Lung (tissue), 12 donors: ENCODE measurements around the gene MED13. TPM values are rescaled to one million over a fixed set of nuclear protein-coding genes. Genes with fewer than 3 reads are reported as not detected.
"Not testable (repeated sequence)": the region's sequence is repeated elsewhere in the genome, so short reads cannot be mapped to it uniquely, and the experiment has no call there.

ENCODE experiments used
- ATAC-seq: fragments of 200-7000 bp; cut with Tn5 transposase; one replicate; pipeline ENCODE4 v1.9.1; 2020; ENCODE audit warnings: moderate number of reproducible peaks; ENCODE audit not compliant: insufficient read depth, low FRiP score
- DNase-seq, 3 donors: peaks; one replicate each; pipeline ENCODE4 v3.0.0-alpha.2; 2013 to 2017
- H3K27ac ChIP-seq, 2 donors: one replicate each; pipeline ENCODE4 v1.5.1; 2013; ENCODE audit warnings: mild to moderate bottlenecking in 2 of 2, moderate library complexity in 2 of 2, control low read depth in 1 of 2, inconsistent platforms in 1 of 2, low read depth in 1 of 2, low read length in 1 of 2
- H3K27me3 ChIP-seq, 3 donors: one replicate each; pipeline ENCODE4 v1.5.1; 2013; ENCODE audit warnings: low read length in 2 of 3; ENCODE audit not compliant: control insufficient read depth in 3 of 3, insufficient read depth in 3 of 3
- H3K36me3 ChIP-seq, 4 donors: one replicate each; pipeline ENCODE4 v1.5.1; 2013; ENCODE audit warnings: low read length in 4 of 4, mild to moderate bottlenecking in 1 of 4, moderate library complexity in 1 of 4; ENCODE audit not compliant: control insufficient read depth in 4 of 4, insufficient read depth in 4 of 4
- H3K4me1 ChIP-seq, 5 donors: one replicate each; pipeline ENCODE4 v1.5.1; 2013; ENCODE audit warnings: low read length in 5 of 5, mild to moderate bottlenecking in 2 of 5, moderate library complexity in 1 of 5; ENCODE audit not compliant: control insufficient read depth in 5 of 5, insufficient read depth in 5 of 5
- H3K4me3 ChIP-seq: one replicate; pipeline ENCODE4 v1.5.1; 2013; ENCODE audit warnings: mild to moderate bottlenecking, control low read depth, moderate library complexity
- H3K9ac ChIP-seq, 2 donors: one replicate each; pipeline ENCODE4 v1.5.1; 2013; ENCODE audit warnings: low read length in 2 of 2, control low read depth in 1 of 2; ENCODE audit not compliant: insufficient read depth in 1 of 2
- H3K9me3 ChIP-seq, 4 donors: one replicate each; pipeline ENCODE4 v1.5.1; 2013; ENCODE audit warnings: low read length in 3 of 4, mild to moderate bottlenecking in 1 of 4, moderate library complexity in 1 of 4; ENCODE audit not compliant: control insufficient read depth in 4 of 4, insufficient read depth in 3 of 4
- WGBS, 2 donors: extraction: QIAGEN DNeasy Blood & Tissue Kit; methylation state at CpG; one replicate each; pipeline ENCODE4 v1.1.7; 2013; 5-methylcytosine and 5-hydroxymethylcytosine counted together
- polyA plus RNA-seq, 2 donors: library from polyadenylated mRNA; stranded (reverse); fragments of 200-250 nt; gene quantifications; one replicate each; pipeline ENCODE4 v1.2.1, GENCODE V29; 2013
- total RNA-seq, 2 donors: library from RNA; depleted of rRNA in 1 of 2; stranded (reverse); fragments of >200 nt in 1 of 2; gene quantifications; one replicate each; pipeline ENCODE4 v1.2.1, GENCODE V29; 2014 to 2021
- TF ChIP-seq, protein P1 (sequence below): IDR thresholded peaks from 2 replicates; pipeline ENCODE4 v1.5.1; 2012; ENCODE audit warnings: mild to moderate bottlenecking; ENCODE audit errors: control extremely low read depth, extremely low read depth
- donor health status: control.
- donor health status: control.
- donor health status: Bipolar disorder and iron deficiency.
- donor health status: healthy.
- donor health status: DM: yes; HTN: yes; CAD: no.

MED13 gene
- total and polyA plus RNA-seq, 4 donors: 7.2 to 104 (median 38.1) TPM

DNA sequence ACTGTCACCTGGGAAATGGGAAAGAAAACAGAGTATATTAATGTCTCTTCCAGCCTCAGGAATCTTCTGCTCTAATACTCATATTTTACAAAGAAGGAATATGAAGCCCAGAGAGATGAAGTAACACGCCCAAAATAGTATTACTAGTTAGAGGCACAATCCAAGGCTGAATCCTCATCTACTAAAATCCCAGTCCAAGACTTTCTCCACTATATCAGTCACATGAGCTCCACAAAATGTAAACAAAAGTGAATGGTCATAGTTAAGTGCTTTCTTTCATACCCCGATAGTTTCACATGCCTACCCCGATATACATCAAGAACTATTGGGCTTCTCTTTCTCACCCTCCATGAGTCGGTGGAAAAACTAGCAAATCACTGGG lies 138.3 kb downstream of the MED13 start:
- 11 to 18% methylated on average over 4 of the region's 4 CpGs for WGBS, 2 donors
- peak in 1 of 3 donors; percentile 70 for DNase-seq

DNA sequence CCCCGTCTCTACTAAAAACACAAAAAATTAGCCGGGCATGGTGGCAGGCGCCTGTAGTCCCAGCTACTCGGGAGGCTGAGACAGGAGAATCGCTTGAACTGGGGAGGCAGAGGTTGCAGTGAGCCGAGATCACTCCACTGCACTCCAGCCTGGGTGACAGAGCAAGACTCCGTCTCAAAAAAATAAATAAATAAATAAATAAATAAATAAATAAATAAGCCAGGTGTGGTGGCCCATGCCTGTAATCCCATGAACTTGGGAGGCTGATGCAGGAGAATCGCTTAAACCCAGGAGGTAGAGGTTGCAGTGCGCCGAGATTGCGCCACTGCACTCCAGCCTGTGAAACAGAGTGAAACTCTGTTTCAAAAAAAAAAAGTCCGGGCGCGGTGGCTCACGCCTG lies 149.9 kb downstream of the MED13 start:
- H3K36me3 ChIP-seq: peaks cover 2 to 27% (median 14%) of the 10 kb centered on the region in 4 donors
- WGBS, 2 donors: 95 to 96% methylated on average over 15 of the region's 15 CpGs
- not testable (repeated sequence) for H3K9ac ChIP-seq, H3K27ac ChIP-seq, H3K4me1 ChIP-seq, H3K4me3 ChIP-seq, DNase-seq, H3K27me3 ChIP-seq, ATAC-seq, H3K9me3 ChIP-seq

More for the DNA sequence above, 138.3 kb downstream of the MED13 start:
- TF ChIP-seq, protein P1, sequence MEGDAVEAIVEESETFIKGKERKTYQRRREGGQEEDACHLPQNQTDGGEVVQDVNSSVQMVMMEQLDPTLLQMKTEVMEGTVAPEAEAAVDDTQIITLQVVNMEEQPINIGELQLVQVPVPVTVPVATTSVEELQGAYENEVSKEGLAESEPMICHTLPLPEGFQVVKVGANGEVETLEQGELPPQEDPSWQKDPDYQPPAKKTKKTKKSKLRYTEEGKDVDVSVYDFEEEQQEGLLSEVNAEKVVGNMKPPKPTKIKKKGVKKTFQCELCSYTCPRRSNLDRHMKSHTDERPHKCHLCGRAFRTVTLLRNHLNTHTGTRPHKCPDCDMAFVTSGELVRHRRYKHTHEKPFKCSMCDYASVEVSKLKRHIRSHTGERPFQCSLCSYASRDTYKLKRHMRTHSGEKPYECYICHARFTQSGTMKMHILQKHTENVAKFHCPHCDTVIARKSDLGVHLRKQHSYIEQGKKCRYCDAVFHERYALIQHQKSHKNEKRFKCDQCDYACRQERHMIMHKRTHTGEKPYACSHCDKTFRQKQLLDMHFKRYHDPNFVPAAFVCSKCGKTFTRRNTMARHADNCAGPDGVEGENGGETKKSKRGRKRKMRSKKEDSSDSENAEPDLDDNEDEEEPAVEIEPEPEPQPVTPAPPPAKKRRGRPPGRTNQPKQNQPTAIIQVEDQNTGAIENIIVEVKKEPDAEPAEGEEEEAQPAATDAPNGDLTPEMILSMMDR: no peak
- H3K9ac ChIP-seq: peak overlapping the region; percentile 86 to 97
- ATAC-seq: peak; percentile 4
- no peaks in the 10 kb centered on the region for H3K9me3 ChIP-seq
- H3K4me3 ChIP-seq: peak overlapping the region; percentile 71
- peaks cover 0 to 14% (median 6%) of the 10 kb centered on the region in 5 donors for H3K4me1 ChIP-seq
- no peaks in the 10 kb centered on the region for H3K27me3 ChIP-seq
- peaks cover 0 to 13% (median 2%) of the 10 kb centered on the region in 4 donors for H3K36me3 ChIP-seq
- H3K27ac ChIP-seq: peak overlapping the region; percentile 40 to 89

DNA sequence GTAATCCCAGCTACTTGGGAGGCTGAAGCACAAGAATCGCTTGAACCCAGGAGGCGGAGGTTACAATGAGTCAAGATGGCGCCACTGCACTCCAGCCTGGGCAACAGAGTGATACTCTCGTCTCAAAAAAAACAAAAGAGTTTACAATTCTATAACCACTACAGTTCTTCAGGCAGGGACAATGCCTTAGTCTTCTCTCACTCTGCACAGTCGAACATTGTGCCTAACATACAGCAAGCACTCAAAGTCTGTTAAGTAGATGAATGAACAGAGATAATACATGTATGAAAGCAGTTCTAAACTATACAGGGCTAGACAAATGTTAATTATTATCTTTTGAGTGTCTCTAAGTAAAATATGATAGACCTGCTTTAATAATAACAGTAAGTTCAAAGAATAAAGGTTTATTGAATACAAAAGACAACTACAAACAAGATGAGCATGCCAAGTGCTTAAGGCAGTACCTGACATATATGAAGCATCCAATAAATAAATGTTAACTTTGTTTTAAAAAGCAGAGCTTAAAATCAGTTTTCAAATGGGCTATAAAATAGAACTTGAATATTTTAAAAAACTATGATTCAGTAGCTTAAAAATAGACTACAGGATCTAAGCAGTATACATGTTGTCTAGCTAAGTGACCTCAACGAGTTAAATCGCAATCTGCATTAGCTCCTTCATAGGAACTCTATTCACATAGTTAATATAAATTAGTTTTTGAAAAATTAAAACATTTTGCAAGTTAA lies 156.6 kb downstream of the MED13 start:
- Histone ChIP-seq H3K36me3 (peaks cover 8 to 38% (median 18%) of the 10 kb centered on the region in 4 donors), H3K9me3 (no peaks in the 10 kb centered on the region), H3K9ac (no peak overlapping the region), H3K4me3 (no peak overlapping the region), H3K27me3 (no peaks in the 10 kb centered on the region), H3K27ac (no peak overlapping the region), H3K4me1 (no peaks in the 10 kb centered on the region)
- no peak for ATAC-seq
- DNase-seq: no peak
- 87 to 88% methylated on average over 7 of the region's 7 CpGs for WGBS, 2 donors
- TF ChIP-seq, protein P1: no peak

DNA sequence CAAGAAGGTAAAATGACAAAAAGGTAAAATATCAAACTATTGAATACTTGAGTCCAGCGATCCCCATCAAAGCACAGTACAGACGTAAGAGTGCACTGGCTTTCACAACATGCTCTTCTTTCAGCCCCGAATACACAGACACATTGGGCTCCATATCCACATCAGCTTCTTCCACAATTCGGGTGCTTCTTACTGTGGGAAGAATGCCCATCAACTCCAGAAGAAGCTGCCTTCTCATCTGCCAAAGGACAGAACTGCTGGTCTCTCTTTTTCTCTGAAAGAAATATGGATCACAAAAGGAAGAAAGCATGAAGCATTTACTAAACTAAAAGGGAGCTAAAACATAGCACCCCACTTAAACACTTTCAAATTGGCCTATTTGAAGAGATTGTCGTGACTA lies 157.7 kb downstream of the MED13 start:
- no peak overlapping the region for H3K4me3 ChIP-seq
- no peaks in the 10 kb centered on the region for H3K27me3 ChIP-seq
- WGBS, 2 donors: 96 to 98% methylated on average over 5 of the region's 5 CpGs
- no peaks in the 10 kb centered on the region for H3K4me1 ChIP-seq
- ATAC-seq: no peak
- no peak for DNase-seq
- no peak overlapping the region for H3K9ac ChIP-seq
- peaks cover 11 to 42% (median 21%) of the 10 kb centered on the region in 4 donors for H3K36me3 ChIP-seq
- no peak overlapping the region for H3K27ac ChIP-seq
- no peaks in the 10 kb centered on the region for H3K9me3 ChIP-seq
- TF ChIP-seq, protein P1: no peak
